Activated gamma-delta T cell treated with anti-CD3 and anti-CD28 coated beads, Interleukin-2, amount 50 U/mL, for 16 hours (primary cell): Measurements from ENCODE around the gene ARHGAP22.

Experiments used
- DNase-seq: peaks from one replicate; pipeline ENCODE4 v3.0.0-alpha.2; 2020; ENCODE audit warnings: low read depth

The ARHGAP22 gene

DNA sequence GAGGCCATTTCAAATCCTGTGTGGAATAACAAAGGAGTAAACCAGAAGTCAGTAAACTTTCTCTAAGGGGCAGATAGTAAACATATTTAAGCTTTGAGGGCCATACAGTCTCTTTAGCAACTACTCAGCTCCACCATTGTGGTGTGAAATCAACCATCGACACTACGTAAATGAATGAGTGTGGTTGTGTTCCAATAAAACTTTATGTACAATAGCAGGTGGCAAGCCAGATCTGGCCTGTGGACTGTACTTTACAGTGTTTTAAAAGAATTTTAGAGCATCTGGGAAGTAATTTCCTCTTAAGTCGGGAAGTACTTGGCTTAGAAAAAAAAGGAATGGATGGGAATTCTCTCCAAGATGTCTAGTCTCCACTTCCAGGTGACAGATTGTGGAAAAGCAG lies 71.3 kb downstream of the ARHGAP22 start:
- no peak for DNase-seq

DNA sequence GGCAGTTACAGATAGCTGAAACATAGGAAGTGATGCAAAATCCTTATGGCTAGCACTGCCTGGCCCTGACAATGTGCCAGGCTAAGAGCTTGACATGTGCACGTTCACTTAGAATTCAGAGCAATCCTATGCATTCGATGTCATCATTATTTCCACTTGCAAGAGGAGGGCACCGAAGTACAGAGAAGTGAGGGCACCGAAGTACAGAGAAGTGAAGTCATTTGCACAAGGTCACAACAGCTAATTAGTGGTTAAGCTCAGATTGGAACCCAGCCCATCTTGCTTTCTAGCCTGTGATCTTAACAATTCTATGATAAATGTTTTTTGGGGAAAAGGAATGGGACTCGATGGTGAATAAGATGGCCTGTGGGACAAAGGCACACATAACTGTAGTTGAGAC lies 73.4 kb downstream of the ARHGAP22 start:
- no peak for DNase-seq

DNA sequence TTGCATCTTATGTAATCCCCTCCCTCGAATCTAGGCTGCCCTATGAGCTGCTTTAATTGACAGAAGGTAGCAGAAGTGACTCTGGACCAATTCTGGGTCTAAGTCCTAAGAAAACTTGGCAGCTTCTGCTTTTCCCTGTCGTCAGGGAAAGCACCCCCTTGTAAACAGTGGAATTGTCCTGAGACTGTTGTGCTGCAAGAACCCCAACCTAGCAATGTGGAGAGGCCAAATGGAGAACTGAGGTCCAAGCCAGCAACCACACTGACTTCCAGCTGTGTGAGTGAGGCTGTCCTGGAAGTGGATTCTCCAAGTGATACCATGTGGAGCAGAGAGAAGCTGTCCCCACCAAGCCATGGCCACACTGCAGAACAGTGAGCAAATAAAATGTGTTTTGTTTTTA lies 75.5 kb downstream of the ARHGAP22 start:
- no peak for DNase-seq

DNA sequence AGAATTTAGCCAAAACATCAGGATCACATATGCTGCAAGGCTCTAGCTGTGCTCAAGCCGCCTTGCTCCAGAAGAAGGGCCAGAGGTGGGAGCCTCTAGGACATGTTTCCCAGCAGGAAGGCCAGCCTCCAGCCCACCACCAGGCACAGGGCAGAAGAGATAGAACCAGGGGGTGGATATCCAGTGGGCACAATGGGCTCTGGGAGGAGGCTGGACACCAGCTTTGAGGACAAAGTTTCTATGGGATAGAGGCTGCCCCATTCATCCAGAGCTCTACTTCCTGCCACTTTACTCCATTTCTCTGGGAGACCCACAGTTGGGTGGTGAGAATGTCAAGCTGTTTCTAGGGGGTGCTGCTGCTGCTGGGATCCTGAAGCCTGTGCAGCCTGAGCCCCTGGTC lies 77.1 kb downstream of the ARHGAP22 start:
- no peak for DNase-seq

DNA sequence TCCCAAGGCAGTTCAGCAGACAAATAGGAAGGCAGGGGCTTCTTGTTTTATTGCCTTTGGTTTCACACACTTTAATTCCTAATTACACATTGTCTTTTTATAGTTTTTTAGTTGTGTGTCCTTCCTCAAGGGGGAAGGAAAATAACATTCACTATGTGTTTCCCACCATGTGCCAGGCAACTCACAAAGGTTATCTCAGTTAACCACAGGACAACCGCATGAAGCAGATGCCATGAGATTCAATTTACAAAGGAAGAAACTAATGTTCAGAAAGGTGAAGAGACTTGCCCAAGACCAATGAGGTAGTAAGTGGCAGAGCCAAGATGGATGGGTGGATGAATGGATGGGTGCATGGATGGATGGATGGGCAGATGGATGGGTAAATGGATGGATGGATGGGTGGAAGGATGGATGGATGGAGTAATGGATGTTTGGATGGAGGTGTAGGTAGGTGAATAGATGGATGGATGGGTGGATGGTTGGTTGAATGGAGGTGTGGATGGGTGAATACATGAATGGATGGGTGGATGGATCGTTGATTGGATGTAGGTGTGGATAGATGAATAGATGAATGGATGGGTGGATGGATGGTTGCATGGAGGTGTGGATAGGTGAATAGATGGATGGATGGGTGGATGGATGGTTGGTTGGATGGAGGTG lies 77.9 kb downstream of the ARHGAP22 start:
- no peak for DNase-seq

DNA sequence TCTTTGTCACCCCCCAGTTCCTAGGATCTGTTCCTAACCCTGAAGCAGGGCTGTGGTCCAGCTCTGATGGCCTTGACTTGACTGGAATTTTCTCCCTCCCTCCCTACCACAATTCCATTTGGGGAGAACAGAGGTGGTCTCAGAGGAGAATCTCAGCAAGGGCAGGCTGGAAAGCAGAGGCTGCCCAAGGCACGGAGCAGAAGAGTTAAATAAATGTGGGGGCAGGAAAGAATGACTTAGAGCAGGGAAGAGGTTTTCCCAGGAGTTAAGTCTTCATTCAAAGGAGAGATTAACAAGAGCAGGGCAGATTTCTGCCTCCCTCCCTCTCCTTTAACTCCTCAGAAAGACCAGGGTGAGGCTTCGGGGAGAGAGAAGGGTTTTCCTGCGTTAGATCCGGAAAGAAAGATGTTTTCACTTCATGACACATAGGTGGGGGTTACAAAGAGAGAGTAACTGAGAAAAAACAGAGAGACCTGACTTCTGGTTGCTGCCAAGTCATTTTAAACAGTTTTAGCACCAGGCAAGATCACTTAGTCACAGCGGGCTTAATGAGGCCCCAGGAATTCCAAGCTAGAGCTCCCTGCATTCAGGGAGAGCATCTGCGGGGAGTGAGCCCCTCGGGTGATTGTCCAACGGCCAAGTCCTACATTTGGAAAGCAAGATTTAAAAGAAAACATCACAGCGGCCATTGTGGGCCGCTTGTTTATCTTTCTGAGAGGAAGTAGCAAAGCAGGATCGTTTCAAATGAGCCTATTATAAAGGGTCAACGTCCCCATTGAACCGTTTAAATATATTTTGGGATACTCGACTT lies 78.7 kb downstream of the ARHGAP22 start:
- DNase-seq: no peak

DNA sequence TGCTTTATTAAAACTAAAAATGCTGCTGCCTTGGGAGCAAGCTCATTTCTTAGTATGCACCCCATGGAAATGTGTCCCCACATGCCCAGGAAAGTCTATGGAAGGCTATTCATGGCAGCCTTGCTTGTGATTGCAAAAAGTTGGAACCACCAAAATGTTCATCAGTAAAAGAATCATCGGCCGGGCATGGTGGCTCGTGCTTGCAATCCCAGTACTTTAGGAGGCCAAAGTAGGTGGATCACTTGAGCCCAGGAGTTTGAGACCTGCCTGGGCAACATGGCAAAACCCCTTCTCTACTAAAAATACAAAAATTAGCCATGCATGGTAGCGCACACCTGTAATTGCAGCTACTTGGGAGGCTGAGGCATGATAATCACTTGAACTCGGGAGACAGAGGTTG lies 79.8 kb downstream of the ARHGAP22 start:
- no peak for DNase-seq

DNA sequence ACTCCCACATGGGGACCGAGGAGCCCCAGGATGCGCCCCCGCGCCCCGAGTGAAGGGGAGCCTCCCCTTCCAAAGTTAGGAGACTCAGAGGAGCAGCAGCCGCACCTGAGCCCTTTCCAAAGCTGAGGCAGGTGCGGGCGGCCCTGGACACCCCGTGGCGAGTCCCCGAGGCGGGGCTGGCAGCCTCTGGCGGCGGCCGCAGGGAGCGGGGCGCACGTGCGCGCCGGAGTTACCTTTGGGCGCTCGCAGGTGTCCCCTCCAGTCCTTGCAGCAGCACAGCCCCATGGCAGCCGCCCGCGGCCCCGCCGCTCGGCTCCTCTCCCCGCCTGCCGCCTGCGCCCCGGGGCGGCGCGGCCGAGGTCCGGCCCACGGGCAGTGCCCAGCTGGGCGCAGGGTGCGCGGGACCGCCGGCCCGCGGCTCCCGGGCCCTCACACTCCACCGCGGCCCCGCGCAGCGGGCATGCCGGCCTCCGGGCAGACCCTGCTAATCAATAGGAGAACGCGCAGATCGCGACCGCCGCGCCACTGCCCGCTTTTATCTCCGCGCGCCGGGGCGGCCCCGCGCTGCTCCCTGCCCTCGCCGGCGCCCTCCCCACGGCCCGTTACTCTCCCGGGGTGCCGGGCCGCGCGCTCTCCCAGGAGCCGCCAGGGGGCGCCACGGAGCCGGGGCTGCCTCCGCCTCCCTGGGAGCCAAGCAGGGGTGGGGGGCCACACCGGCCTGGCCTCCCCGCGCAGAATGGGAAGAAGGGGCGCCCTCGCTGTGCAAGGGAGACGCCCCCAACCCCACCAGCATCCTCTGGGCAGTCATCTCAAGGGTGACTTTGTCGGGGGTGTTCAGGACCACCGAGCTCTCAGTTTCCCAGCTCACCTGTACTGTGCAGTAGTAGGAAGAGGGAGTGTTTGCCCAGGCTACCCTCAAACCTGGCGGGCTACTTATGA lies 80.8 kb downstream of the ARHGAP22 start:
- no peak for DNase-seq

DNA sequence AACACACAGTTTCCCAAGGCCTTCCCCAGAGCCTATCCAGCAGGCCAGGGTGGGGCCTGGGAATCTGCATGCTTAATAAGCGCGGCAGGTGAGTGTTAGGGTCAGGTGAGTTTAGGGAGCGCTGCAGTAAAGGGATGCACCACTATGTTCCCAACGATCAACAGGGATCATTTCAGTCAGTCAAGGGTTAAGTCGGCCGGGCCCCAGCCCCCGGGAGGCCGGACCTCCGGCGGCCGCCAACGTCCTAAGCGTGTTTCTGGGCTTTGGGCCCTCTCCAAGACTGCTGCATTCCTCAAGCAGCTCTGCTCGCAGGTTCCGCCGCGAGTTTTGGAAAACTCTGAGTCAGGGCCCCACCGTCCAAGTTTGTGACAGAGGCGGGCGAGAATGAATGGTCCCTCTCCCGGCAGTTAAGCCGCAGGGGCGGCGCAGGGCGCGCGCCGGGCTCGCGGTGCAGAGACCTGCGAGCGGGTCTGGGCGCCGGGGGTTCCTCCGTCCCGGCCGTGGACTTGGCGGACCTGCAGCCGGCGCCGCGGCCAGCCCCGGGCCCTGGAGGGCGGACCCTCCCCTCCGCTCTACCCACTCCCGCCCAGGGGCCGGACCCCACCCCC lies 81.6 kb downstream of the ARHGAP22 start:
- DNase-seq: no peak

DNA sequence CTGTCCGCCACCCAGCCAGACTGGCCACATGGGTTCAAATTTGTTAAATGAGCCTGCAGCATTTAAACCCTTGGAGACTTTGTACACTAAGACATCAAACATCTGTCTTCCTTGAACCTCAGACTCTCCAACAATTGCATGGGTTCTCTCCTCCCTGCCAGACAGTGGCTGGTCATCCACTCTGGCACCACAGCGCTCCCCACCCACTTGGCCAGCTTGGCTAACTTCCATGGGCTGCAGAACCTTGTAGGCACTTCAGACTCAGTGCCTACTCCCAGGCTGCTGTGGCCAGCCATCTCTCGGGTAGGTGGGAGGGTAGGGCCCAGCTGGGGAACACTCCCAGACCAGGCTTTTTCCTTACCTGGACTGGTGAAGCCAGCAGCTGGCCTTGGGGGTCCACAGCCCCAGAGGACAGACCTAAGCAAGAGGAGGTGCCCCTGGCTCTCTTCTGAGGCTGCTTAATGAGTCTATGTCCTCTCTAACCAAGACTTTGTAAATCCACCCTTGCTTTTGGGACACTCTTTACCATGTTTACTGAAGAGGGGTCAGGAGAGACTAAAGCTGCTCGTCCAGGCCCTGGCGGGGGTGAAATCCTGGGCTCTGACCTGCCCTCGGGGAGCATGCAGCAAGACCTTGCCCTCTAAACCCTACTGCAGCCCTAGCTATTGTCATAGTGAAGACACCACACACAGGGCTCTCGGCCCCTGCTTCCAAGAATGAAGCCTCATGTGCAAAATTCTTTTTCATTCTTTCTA lies 82.7 kb downstream of the ARHGAP22 start:
- DNase-seq: no peak

DNA sequence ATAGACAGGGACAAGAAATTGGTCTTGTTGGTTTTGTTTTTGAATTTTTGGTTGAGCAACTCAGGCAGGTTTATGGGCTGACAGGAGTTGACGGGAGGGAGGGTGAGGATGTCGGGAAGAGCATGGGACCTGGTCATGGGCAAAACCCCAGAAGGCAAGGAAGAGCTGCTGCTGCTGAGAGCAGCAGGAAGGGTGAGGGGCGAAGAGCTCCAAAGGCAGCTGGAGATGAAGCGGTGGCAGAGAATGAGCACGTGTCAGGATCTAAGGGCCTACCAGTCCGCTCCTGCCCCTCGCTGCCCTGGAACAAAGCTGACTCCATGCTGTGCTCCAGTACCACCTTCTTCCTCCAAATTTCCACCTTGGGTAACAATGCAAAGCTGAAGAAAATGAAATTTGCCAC lies 84.3 kb downstream of the ARHGAP22 start:
- DNase-seq: no peak

DNA sequence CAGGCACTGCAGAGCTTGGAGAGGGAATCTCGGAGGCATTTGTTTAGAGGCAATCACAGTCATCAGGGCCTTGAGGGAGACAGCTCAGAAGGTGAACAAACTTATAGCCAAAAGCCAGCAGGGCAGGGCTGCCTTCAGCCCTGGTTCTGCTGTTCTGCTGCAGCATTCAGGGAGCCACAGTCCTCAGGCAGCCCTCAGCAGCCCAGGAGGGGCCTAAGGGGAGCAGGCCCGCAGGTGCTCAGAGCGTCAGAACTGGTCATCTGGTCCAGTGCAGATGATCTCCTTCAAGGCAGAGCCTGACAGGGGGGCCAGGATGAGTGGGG lies 84.7 kb downstream of the ARHGAP22 start:
- no peak for DNase-seq

DNA sequence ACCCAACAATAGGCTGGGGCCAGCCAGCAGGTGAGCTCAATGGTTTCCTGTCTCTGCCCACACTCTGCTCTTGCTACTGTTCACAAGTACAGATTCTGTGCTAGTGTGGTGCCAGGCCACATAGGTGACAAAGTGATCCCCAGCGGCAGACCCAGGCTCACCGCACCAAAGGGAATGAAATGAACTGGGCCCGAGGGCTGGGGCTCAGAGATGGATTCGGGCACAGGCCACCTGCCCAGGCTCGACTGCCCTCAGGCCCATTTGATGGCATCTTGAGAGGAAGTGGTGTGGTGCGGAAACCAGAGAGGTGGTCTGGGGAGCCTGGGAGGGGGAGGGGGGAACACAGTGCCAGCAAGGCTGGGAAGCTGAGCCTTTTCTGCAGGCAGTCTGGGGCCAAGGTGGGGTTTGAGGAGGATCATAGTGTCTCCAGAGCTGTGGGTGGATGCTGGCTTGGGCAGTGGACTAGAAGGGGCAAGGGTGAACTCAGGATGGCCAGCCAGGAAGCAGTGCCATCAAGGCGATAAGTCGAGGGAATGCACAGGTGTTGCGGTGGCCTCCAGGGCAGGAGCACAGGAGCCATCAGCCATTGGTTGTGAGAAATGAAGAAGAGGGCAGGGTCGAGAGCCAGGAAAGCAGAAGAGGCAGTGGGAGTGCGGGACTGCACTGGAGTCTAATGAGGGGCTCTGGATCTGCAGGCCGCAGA lies 85.2 kb downstream of the ARHGAP22 start:
- DNase-seq: no peak

DNA sequence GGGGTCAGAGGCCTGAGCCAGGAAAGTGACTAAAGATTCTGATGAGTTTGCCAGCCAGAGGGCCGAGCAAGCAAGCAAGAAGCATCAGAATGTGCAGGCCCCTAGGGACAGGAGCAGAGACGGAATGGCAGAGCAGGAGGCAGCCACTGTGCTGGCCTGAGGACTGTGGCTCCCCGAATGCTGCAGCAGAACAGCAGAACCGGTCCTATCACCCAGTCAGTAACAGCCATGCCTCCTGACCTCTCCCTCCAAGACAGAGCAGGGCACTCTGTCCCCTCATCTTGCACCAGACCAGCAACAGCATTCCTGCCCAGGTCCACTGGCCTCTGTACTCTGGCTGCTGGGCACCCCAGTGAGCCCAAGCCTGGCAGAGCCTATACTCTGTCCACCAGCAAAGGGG lies 85.9 kb downstream of the ARHGAP22 start:
- DNase-seq: no peak

DNA sequence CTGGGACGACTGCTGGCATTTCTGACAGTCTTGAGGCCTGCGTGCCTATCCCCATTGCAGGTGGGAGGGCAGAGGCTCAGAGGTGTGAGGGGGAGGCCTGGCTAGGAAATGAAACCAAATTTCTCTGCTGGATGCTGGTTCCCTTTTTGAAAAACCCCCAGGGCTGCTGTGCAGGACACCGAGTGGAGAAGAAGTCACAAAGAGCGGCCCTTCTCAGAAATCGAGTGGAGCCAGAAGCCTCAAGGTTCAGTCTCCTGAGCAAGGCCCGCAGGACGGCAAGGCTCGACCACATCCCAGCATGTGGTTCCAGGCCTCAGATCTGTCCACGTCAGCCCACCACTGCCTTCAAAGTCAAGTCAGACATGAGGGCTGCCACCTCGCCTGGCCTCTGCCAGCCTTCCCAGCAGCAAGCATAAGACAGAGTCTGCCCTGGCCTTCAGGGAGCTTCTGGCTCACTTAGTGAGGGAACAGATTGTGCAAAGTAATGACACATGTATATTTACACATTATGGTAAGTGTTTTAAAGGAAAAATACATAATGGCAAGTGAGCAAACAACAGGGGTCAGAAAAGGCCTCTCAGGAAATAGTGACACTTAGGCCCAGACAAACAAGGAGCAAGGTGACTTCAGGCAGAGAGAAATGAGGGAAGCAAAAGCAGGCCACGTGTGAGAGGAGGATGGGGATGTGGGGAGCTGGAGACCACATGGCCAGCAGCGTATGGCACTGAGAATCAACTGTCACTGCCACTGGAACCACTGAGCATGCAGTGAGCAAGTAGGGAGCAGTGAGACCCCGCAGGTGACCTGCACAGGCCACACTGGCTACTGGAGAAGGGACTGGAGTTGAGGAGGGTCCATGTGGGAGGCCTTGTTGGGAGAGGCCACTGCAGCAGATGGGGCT lies 86.7 kb downstream of the ARHGAP22 start:
- DNase-seq: no peak

DNA sequence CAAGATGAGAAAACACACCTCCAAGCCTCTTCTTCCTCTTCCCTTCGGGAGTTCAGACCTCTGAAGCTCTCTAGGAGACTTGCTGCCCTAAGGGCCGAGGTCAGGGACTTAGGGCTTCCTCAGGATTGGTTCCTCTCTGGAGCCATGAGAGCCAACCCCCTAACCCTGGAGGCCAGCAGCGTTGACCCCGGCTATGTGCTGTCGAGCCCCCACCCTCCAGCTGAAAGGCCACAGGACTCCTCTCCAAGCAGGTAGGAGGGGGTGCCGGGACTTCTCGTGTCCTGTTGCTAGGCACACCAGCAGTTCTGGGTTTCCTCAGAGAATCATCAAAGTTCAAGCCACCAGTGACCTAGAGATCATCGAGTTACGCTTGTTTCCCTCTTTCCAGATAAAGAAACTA lies 87.4 kb downstream of the ARHGAP22 start:
- no peak for DNase-seq

DNA sequence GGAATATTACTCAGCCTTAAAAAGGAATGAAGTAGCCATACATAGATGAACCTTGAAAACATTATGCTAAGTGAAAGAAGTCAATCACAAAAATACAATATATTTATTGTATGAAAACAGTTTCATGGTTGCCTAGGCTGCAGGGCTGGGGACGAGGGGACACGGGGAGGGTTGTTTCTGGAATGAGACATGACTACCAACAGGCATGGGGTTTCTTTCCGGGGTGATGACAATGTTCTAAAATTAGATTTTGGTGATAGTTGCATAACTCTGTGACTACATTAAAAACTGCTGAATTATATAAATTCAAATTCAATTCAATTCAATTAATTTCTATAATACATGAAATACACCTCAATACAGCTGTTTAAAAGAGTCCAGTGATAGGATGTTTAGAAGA lies 88.0 kb downstream of the ARHGAP22 start:
- DNase-seq: no peak

DNA sequence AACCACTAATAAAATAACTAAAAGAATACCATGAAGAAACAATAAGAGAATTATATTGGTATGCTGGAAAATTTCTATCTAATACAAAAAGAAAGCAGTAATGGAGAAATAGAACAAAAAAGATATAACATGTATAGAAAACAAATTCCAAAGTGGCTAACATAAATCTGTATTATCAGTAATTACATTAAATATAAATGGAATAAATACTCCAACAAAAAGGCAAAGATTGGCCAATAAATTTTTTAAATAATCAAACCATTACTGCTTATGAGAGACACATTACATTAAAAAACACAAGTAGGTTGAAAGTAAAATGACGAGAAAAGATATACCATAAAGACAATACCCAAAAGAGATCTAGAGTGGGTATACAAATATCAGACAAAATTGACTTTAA lies 90.0 kb downstream of the ARHGAP22 start:
- no peak for DNase-seq

DNA sequence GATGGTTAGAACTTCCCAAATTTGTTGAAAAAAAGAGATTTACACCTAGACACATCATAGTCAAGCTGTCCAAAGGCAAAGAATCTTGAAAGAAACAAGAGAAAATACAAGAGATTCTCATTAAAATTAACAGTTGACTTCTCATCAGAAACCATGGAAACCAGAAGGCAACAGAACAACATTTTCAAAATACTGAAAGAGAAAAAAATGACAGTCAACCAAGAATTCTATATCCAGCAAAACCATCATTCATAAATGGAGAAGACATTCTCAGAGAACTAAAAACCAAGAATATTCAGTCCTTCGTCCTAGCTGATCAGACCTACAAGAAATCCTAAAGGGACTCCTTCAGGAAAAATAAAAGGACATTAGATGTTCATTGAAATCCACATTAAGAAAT lies 90.6 kb downstream of the ARHGAP22 start:
- DNase-seq: no peak

DNA sequence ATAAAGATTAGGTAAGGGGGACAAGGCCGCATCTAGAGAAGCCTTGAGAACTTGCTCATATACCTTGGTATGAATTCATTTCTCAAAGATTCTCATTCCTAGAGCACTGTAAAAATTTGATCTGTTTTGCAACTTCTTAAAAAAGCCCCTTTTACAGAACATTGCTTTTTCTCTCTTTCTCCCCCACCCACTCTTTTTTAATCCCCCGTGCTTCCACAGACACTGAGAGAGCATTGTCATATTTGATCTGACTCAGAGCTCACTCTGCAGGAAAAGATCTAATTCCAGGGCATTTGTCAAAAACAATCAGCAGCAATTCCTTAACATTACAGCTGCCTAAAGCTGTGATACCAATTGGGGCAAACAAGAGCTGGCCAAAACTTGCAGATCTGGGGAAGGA lies 92.0 kb downstream of the ARHGAP22 start:
- DNase-seq: no peak
